IPS DF 6.9 (cell line): Measurements from ENCODE around the gene PCP4L1.
"Not testable (repeated sequence)": the region's sequence is repeated elsewhere in the genome, so short reads cannot be mapped to it uniquely, and the experiment has no call there.

Source experiments
- DNase-seq: peaks from one replicate; pipeline ENCODE4 v3.0.0-alpha.2; 2013; ENCODE audit warnings: low read depth, low spot score
- H3K27ac ChIP-seq: one replicate; pipeline ENCODE4 v1.5.1; 2013; ENCODE audit warnings: low read length, control low read depth
- H3K27me3 ChIP-seq: 2 replicates; pipeline ENCODE4 v1.6.1; 2013; ENCODE audit warnings: mild to moderate bottlenecking, low read length; ENCODE audit not compliant: control insufficient read depth, insufficient read depth
- H3K36me3 ChIP-seq: 2 replicates; pipeline ENCODE4 v1.6.1; 2013; ENCODE audit warnings: low read length; ENCODE audit not compliant: control insufficient read depth, insufficient read depth
- H3K4me1 ChIP-seq: 2 replicates; pipeline ENCODE4 v1.6.1; 2013; ENCODE audit warnings: low read length; ENCODE audit not compliant: control insufficient read depth, insufficient read depth
- H3K4me3 ChIP-seq: 2 replicates; pipeline ENCODE4 v1.5.1; 2013; ENCODE audit warnings: mild to moderate bottlenecking, low read length
- H3K9me3 ChIP-seq: 2 replicates; pipeline ENCODE4 v1.6.1; 2013; ENCODE audit warnings: low read length, inconsistent platforms; ENCODE audit not compliant: control insufficient read depth, insufficient read depth
- WGBS: extraction: QIAGEN DNeasy Blood & Tissue Kit; methylation state at CpG from one replicate; pipeline ENCODE4 v1.1.7; 2013; ENCODE audit warnings: mixed read lengths, missing lambda C conversion rate; ENCODE audit not compliant: insufficient read length, insufficient coverage; 5-methylcytosine and 5-hydroxymethylcytosine counted together

PCP4L1 gene

DNA sequence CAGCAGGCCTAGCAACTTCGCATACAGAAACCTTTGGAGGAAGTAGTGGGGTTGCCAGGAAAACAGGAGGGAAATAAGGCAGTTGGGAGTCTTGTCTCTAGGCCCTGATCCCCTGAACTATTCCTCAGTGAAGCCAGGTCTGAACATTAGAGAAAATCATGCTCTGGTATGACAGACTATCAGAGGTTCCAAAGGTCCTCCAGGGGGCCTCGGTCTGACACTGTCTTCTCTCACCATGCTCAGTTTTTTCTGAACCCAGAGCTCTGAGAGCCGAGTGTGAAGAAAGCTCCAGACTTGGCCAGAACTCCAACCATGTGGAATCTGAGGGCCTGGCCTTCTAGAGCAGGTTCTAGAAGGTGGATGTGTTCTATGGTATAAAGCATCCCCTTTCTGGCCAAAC is 28.6 kb upstream of the PCP4L1 start:
- H3K4me1 ChIP-seq: peaks cover 2% of the 10 kb centered on the region; the same call in 1 of the 2 replicates
- WGBS: no CpG with 5 or more reads among the region's 3 CpGs
- H3K4me3 ChIP-seq: no peak overlapping the region
- peaks cover 8% of the 10 kb centered on the region; the same call in 1 of the 2 replicates for H3K36me3 ChIP-seq
- H3K27me3 ChIP-seq: no peaks in the 10 kb centered on the region
- H3K27ac ChIP-seq: no peak overlapping the region
- no peak for DNase-seq
- no peaks in the 10 kb centered on the region for H3K9me3 ChIP-seq

- H3K9me3 ChIP-seq: no peaks in the 10 kb centered on the region
- WGBS: no CpG with 5 or more reads among the region's 7 CpGs
- H3K4me1 ChIP-seq: peaks cover 2% of the 10 kb centered on the region; the same call in 1 of the 2 replicates
- no peak overlapping the region for H3K27ac ChIP-seq
- peaks cover 8% of the 10 kb centered on the region; the same call in 1 of the 2 replicates for H3K36me3 ChIP-seq
- H3K4me3 ChIP-seq: no peak overlapping the region
- no peak for DNase-seq
- H3K27me3 ChIP-seq: no peaks in the 10 kb centered on the region
Observed at GRCh38 chr1:161230762-161231161, 27.8 kb upstream of the PCP4L1 start.

DNA sequence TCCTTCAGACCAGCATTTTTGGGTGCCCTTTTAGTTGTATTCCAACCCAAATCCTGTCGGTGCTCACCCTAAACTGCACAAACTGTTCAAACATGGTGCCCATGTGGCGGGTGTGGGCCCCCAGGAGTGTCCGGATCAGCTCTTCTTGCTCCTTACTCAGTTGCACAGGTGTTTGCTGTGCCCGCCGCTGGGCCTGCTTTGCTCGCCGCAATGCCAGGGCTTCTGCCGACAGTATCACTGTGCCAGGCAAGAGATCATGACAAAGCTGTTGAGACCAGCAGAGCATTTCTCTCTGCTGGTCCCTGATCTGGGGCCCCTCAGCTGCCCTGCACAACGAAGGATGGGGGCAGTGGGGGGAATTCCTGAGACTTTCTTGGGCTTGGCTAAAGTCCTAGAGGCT is 25.4 kb upstream of the PCP4L1 start:
- no peaks in the 10 kb centered on the region for H3K4me1 ChIP-seq
- no CpG with 5 or more reads among the region's 9 CpGs for WGBS
- H3K4me3 ChIP-seq: no peak overlapping the region
- H3K9me3 ChIP-seq: no peaks in the 10 kb centered on the region
- DNase-seq: no peak
- H3K27me3 ChIP-seq: no peaks in the 10 kb centered on the region
- no peak overlapping the region for H3K27ac ChIP-seq
- peaks cover 8% of the 10 kb centered on the region; the same call in 1 of the 2 replicates for H3K36me3 ChIP-seq

- Histone ChIP-seq H3K27ac (no peak overlapping the region), H3K36me3 (no peaks in the 10 kb centered on the region), H3K4me3 (no peak overlapping the region), H3K27me3 (no peaks in the 10 kb centered on the region), H3K4me1 (no peaks in the 10 kb centered on the region), H3K9me3 (no peaks in the 10 kb centered on the region)
- no CpG with 5 or more reads among the region's 5 CpGs for WGBS
- DNase-seq: no peak
Observed at GRCh38 chr1:161235957-161236775, 22.4 kb upstream of the PCP4L1 start.

DNA sequence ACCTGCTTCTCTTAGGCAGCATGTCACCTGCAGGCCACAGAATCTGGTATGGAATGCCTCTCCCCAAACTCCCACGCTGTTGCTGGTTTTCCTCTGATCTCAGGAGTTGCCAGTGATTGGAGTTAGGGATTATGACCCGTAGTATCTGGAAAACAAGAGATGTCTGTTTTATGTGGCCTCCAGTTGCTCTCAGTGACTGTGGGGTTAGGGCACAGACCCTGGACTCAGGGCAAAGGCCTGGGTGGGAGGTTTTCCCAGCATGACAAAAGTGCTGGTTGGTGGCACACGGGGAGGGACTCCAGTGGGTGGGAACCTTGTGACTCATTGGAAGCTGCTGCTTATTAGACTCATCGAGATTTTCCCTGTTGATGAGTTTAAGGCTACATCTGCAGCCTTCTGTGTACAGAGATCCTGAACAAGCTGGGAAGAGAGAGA is 20.5 kb upstream of the PCP4L1 start, which contains the start of gene NR1I3:
NR1I3 (minus strand) TSS at position 165 of the 435 bp plus-strand sequence. CDS start 1,638 bp downstream, outside the sequence.
- Histone ChIP-seq H3K27ac (no peak within 1 kb of the TSS), H3K27me3 (no peaks in the 10 kb centered on the region), H3K36me3 (no peaks in the 10 kb centered on the region), H3K9me3 (no peaks in the 10 kb centered on the region), H3K4me3 (no peak within 1 kb of the TSS), H3K4me1 (no peaks in the 10 kb centered on the region)
- DNase-seq: no peak
- WGBS: no CpG with 5 or more reads among the region's 4 CpGs

- Histone ChIP-seq H3K4me3 (no peak overlapping the region), H3K36me3 (no peaks in the 10 kb centered on the region), H3K4me1 (no peaks in the 10 kb centered on the region), H3K9me3 (no peaks in the 10 kb centered on the region), H3K27ac (no peak overlapping the region), H3K27me3 (no peaks in the 10 kb centered on the region)
- WGBS: no CpG with 5 or more reads among the region's 3 CpGs
- DNase-seq: no peak
Observed at GRCh38 chr1:161241682-161242081, 16.9 kb upstream of the PCP4L1 start.

DNA sequence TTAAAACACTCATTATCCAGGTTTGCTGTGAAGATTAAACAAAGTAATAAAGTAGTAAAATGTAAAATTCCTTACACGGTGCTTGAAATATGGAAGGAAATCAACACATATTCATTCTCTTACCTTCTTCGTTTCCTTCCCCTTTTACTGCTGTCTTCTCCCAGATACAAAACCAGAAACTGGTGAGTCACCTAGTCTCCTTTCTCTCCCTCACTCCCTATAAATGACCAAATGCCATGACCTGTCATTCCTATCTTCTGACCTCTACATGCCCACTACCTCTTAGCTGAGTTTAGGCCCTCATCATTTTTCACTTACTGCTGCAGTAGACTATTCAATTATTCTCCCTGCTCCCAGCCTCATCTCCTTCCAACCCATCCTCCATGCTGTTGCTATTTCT is 16.2 kb upstream of the PCP4L1 start:
- no CpG with 5 or more reads among the region's 2 CpGs for WGBS
- no peaks in the 10 kb centered on the region for H3K36me3 ChIP-seq
- no peak overlapping the region for H3K4me3 ChIP-seq
- no peaks in the 10 kb centered on the region for H3K4me1 ChIP-seq
- DNase-seq: no peak
- H3K27me3 ChIP-seq: no peaks in the 10 kb centered on the region
- no peaks in the 10 kb centered on the region for H3K9me3 ChIP-seq
- H3K27ac ChIP-seq: no peak overlapping the region

DNA sequence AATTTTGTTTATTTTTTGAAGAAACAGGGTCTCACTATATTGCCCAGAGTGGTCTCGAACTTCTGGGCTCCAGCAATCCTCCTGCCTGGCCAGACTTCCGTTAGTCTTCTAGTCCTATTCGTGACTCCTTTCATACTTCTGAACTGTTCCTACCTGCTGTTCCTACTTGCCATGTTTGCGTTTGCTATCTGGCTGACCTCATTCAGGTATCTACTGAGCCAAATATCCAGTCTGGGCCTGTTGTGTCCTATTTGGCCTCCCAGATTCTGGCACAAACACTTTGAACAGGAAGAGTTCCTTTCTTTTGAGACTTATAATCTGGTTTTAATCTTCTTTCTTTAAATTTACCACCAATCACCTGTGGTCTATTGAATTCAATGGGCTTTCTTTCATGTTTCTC is 13.7 kb upstream of the PCP4L1 start:
- Histone ChIP-seq H3K9me3 (no peaks in the 10 kb centered on the region), H3K36me3 (no peaks in the 10 kb centered on the region), H3K4me1 (no peaks in the 10 kb centered on the region), H3K27ac (no peak overlapping the region), H3K4me3 (no peak overlapping the region), H3K27me3 (no peaks in the 10 kb centered on the region)
- WGBS: no CpG with 5 or more reads among the region's 4 CpGs
- no peak for DNase-seq

DNA sequence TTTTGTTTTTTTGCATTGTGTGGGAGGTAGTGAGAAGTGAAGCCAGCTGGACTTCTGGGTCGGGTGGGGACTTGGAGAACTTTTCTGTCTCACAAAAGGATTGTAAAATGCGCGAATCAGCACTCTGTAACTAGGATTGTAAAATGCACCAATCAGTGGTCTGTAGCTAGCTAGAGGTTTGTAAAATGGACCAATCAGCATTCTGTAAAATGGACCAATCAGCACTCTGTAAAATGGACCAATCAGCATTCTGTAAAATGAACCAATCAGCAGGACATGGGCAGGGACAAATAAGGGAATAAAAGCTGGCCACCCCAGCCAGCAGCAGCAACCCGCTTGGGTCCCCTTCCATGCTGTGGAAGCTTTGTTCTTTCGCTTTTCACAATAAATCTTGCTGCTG is 8.4 kb upstream of the PCP4L1 start:
- not testable (repeated sequence) for H3K4me3 ChIP-seq, H3K27me3 ChIP-seq, DNase-seq, H3K4me1 ChIP-seq, H3K27ac ChIP-seq, H3K9me3 ChIP-seq, H3K36me3 ChIP-seq
- no CpG with 5 or more reads among the region's 5 CpGs for WGBS

DNA sequence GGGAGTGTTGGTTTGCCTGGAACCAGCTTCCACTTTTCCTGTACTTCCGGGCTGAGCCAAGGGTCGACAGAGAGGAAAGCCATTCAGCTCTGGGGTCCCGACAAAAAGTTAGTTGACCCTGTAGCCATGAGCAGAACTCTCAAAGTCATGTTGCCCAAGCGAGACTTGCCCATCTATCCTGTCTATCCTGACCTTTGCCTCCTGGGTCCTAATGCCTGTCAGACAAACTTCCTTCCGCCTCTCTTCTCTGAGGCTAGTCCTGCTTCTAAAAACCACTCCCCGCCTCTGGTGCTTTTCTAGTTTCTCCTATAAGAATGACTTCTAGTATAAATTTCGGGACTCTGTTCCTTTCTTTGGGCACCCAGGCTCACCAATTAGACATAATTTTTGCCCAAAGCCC is 7.7 kb upstream of the PCP4L1 start:
- no peaks in the 10 kb centered on the region for H3K27me3 ChIP-seq
- no peaks in the 10 kb centered on the region for H3K9me3 ChIP-seq
- WGBS: no CpG with 5 or more reads among the region's 7 CpGs
- H3K4me3 ChIP-seq: no peak overlapping the region
- no peak for DNase-seq
- no peak overlapping the region for H3K27ac ChIP-seq
- H3K4me1 ChIP-seq: no peaks in the 10 kb centered on the region
- H3K36me3 ChIP-seq: no peaks in the 10 kb centered on the region

GRCh38 chr1:161251579-161251978 is 7.0 kb upstream of the PCP4L1 start:
- Histone ChIP-seq H3K4me1 (no peaks in the 10 kb centered on the region), H3K9me3 (no peaks in the 10 kb centered on the region), H3K27ac (no peak overlapping the region), H3K4me3 (no peak overlapping the region), H3K36me3 (no peaks in the 10 kb centered on the region), H3K27me3 (no peaks in the 10 kb centered on the region)
- no CpG with 5 or more reads among the region's 8 CpGs for WGBS
- no peak for DNase-seq
